HS-27A (cell line): ENCODE measurements around the gene CHTF18.

Experiments
- DNase-seq: peaks from one replicate; pipeline ENCODE4 v3.0.0-alpha.2; 2012; ENCODE audit warnings: low read depth, missing footprints

Gene CHTF18

GRCh38 chr16:794091-794822 lies 5.8 kb downstream of the CHTF18 start:
- DNase-seq, result no peak

- DNase-seq, result no peak
These were observed 6.5 kb downstream of the CHTF18 start for GRCh38 chr16:794853-795466.

GRCh38 chr16:795580-796229 lies 7.3 kb downstream of the CHTF18 start:
- DNase-seq, result no peak

GRCh38 chr16:796296-797119 lies 8.1 kb downstream of the CHTF18 start:
- DNase-seq, result no peak

- DNase-seq, result no peak
These were observed 8.7 kb downstream of the CHTF18 start for GRCh38 chr16:797120-797420.

- no peak for DNase-seq
These were observed 9.3 kb downstream of the CHTF18 start for GRCh38 chr16:797686-798085.

- DNase-seq, result no peak
These were observed 10.2 kb downstream of the CHTF18 start for GRCh38 chr16:798666-799065.

- DNase-seq, result no peak
These were observed 10.9 kb downstream of the CHTF18 start for GRCh38 chr16:799111-799947.

GRCh38 chr16:799948-800833 lies 11.8 kb downstream of the CHTF18 start, which contains the start of gene GNG13:
Gene GNG13, minus strand, starts transcription at chr16:800734. Its CDS starts 1,657 bp downstream, at chr16:799077.
- no peak for DNase-seq

- no peak for DNase-seq
These were observed 12.6 kb downstream of the CHTF18 start for GRCh38 chr16:800834-801511.

- no peak for DNase-seq
These were observed 13.4 kb downstream of the CHTF18 start for GRCh38 chr16:801584-802363.

- no peak for DNase-seq
These were observed 14.0 kb downstream of the CHTF18 start for GRCh38 chr16:802461-802860.

- no peak for DNase-seq
These were observed 14.7 kb downstream of the CHTF18 start for GRCh38 chr16:802914-803753.

GRCh38 chr16:803754-804080 lies 15.3 kb downstream of the CHTF18 start:
- DNase-seq, result no peak

GRCh38 chr16:804193-805048 lies 16.0 kb downstream of the CHTF18 start:
- DNase-seq, result no peak

GRCh38 chr16:805474-805873 lies 17.1 kb downstream of the CHTF18 start:
- no peak for DNase-seq

- DNase-seq, result peak; percentile 62
These were observed 19.1 kb downstream of the CHTF18 start for GRCh38 chr16:807347-808084.
